GM18502 (cell line): Measurements from ENCODE around the gene EEPD1.

Experiments used
- ATAC-seq: cut with Tn5 transposase; IDR thresholded peaks from one replicate; pipeline ENCODE4 v1.9.1; 2021; ENCODE audit warnings: mild to moderate bottlenecking; ENCODE audit not compliant: unreplicated experiment, poor library complexity

EEPD1 gene

GRCh38 chr7:36208997-36209813 lies 56.2 kb downstream of the EEPD1 start:
- ATAC-seq: no peak

- ATAC-seq: no peak
Measured at GRCh38 chr7:36209814-36210183, 56.7 kb downstream of the EEPD1 start.

DNA sequence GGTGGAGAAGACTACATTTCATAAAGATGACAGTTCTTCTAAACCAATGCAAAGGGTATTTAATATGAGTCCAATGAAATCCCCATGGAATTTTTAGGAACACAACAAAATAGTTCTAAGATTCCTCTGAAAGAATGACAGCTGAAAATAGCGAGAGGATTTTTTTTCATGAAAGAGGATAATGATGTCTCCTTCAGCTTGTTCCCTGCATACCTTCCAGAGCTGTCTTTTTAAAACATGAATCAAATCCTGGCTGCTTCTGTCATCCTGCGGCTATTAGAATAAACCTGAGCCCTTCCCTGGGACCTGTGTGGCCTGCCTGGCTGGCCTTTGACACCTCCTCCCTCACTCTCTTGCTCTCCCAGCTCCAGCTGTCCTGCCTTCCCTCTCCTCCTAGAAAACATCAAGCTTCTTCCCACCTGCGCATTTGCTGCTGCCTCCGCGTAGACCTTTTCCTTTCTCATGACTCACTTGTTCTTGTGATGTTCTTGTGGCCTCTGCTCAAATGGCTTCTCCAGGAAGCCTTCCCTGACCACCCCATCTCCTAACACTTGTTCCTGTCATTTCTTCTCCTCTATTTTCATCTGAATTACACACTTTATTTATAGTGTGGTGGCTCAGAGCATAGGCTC lies 57.4 kb downstream of the EEPD1 start:
- no peak for ATAC-seq

DNA sequence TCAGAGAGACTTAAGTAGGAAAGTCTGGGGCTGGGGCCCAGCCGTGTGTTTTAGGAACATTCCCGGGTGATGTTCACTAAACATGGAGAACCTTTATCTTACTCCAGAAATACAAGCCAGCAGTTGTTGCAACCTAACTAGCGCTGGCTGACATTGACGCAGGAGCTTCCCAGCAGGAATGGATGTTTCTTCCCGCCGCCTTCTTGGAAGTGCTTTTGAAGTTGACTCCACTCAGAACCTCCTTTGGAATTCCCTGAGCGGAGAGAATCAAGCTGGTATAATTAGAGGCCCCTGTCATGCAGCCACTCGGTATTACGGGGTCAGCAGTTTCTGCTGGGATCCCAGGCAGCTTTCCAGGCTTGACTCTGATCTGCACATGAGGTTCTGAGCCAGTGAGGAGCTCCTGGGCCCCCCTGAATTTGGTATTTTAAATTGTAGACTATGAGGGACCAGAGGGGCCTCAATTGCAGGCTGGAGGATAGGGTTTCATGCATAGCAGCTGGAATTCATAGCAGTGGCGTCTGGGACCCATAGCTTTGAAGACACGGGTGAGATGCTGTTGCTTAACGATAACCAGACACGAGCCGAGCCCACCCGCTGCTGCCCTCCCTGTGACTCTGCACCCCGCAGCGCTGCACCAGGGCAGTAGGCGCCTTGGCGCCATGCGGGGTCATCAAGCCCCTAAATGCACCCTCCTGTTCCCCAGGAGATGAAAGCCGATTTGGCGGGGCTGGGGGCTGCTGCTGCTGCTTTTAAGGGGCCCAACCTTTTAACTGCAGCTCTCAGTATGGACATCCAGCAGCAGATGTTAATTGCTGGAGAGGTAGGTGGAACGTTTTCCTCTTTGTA lies 61.8 kb downstream of the EEPD1 start:
- ATAC-seq: no peak

GRCh38 chr7:36215457-36215765 lies 62.4 kb downstream of the EEPD1 start:
- ATAC-seq: no peak

DNA sequence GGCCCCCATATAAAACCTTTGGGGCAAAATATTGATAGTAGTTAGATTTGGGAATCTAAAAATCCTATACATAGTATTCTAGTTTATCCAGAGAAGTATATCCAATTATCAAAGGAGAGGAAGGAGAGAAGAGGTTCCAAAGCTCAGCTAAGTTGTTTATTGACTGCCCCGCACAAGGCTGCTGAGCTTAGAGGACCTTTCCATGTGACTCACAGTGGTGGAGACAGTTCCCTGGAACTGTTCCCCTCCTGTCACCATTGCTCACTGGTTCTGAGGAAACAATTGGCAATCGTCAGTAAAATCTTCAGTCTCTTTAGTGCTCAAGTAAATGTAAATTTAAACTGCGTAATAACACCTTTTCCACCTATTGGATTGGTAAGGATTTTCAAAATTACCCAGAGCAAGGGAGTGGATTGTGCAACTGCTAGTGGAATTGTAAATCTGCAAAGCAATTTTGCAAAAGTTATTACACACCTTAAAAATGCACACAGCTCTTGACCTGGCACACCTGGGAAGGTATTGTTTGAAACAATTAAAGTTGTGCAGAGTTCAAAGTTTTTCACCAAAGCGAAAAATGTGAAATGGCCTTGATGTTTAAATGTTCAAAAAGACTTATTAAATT lies 63.1 kb downstream of the EEPD1 start:
- no peak for ATAC-seq

DNA sequence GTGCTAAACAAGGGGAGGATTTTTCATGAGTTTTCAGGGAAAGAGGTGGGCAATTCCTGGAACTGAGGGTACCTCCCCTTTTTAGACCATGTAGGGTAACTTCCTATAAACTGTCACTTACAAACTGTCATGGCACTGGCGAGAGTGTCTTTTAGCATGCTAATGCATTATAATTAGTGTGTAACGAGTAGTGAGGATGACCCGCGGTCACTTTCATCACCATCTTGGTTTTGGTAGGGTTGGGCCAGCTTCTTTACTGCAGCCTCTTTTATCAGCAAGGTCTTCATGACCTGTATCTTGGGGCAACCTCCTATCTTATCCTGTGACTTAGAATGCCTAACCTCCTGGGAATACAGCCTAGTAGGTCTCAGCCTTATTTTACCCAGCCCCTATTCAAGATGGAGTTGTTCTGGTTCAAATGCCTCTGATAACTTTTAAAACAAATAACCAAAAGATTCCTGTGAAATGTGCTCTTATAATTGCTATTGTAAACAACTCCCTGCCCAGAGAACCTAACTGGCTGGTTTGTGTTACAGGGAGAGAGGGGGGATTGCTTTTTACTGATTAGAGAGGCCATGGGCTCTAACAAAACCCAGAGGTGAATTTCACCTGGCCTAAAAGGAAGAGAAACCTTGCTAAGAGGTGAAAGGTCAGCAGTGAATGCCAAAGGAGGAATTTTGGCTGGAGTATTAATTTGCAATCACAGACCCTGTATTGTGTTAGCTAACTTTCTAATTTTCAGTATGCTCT lies 64.3 kb downstream of the EEPD1 start:
- ATAC-seq: no peak

GRCh38 chr7:36217961-36218284 lies 64.9 kb downstream of the EEPD1 start:
- ATAC-seq: no peak

- no peak for ATAC-seq
Measured at GRCh38 chr7:36219429-36219828, 66.4 kb downstream of the EEPD1 start.

DNA sequence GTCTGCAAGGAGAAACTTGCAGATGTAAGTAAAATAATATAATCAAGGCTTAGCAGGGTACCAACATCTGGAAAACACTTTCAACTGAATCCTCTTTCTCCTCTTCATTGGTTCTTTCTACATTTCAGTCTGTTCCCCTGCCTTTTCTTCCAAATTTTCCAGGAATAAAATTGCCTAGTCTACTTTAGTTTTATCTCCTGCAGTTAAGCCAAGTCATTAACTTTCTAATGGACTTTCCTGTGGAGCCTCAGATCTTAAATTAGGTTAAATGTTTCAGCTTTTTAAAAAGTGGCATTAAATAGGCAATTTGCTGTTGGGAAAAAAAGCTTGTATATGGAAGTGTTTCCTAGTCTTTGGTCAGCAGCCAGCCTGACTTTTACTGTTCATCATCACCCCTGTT lies 70.8 kb downstream of the EEPD1 start:
- no peak for ATAC-seq

DNA sequence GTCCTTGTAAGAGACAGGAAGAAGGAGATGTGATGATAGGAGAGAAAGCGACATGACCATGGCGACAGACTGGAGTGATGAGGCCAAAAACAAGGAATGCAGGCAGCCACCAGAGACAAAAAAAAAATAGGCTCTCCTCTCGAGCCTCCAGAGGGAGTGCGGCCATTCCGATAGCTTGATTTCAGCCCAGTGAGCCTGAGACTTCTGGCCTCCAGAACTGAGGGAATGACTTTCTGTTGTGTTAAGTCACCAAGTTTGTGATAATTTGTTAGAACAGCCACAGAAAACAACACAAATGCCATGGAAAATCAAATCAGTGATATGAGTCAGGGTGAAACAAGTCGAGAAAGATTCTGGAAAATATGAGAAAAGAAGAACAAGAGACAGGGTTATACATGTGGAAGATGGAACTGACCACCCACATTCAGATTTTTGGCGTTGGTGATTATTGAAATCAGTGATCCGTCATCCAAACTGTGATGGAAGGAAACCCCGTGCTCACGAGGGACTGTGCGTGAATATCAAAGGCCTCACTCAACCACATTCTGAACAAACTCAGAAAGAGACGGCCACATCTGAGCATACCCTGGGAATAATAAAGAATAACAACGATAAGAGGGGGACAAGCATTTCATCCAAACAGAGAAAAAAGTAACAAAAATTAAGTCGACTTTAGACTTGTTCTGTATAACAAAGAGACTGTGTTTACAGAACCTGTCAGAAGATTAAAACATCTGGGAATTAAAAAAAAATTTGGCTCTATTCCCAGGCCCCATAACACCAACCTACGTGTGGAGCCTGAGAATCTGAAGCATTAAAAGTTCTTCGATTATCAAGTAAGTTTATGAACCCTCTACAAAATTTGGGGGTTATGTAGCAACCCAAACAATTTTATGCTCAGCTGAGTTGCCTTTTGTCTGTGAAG lies 72.1 kb downstream of the EEPD1 start:
- no peak for ATAC-seq

- ATAC-seq: no peak
Measured at GRCh38 chr7:36226151-36226550, 73.1 kb downstream of the EEPD1 start.

GRCh38 chr7:36227223-36227622 lies 74.2 kb downstream of the EEPD1 start:
- no peak for ATAC-seq

- ATAC-seq: no peak
Measured at GRCh38 chr7:36228039-36228438, 75.0 kb downstream of the EEPD1 start.

GRCh38 chr7:36231406-36231805 lies 78.4 kb downstream of the EEPD1 start:
- no peak for ATAC-seq

DNA sequence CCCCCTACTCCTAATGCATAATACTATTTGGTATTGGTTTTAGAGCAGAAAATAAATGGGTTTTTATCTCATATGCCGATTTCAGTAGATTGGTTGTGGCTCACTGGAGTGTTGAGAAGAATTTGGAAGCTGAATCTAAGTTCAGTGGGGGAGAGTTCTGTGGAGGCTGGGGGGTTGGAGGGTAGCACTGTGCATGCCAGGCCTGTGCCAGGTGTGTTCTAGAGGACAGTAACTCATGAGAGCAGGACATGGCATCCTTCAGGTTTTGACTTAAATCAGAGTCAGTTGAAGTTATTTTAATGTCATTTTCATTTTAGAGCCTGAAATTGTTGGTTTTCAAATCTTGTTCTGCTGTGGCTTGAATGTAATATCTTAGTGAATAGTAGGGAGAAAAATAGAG lies 79.5 kb downstream of the EEPD1 start:
- ATAC-seq: no peak

DNA sequence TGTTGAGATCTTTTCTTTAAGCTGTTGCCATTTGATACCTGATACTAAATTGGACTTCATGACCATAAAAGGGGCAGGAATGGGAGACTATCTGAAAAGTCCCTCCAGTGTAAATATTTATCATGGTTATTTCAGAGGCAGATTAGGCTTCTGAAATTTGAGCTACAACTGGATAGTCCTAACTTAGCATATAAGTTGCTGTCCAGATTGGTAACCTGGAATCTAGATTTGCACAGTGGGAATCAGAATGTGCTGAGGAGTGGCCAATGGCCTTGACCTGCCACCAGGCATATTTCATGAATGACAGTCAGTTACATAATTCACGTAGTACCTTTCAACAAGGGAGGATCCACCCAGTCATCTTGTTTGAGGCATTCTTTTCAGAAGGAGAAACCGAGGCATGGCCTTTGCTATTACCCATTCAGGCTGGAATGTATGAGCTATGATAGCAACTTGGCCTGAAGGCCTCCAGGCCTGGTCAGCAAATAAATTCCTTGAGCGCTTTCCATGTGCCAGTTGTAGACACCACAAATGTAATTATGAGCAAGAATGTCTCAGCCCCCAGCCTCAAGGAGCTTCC lies 80.0 kb downstream of the EEPD1 start:
- no peak for ATAC-seq

GRCh38 chr7:36236073-36236472 lies 83.0 kb downstream of the EEPD1 start:
- no peak for ATAC-seq

GRCh38 chr7:36238138-36238537 lies 85.1 kb downstream of the EEPD1 start:
- no peak for ATAC-seq
